Lung (tissue), 12 donors: Measurements from ENCODE around the gene PNPLA8. TPM values are rescaled to one million over a fixed set of nuclear protein-coding genes. Genes with fewer than 3 reads are reported as not detected.

Experiments used
- ATAC-seq: fragments of 200-7000 bp; cut with Tn5 transposase; one replicate; pipeline ENCODE4 v1.9.1; 2020; ENCODE audit warnings: moderate number of reproducible peaks; ENCODE audit not compliant: insufficient read depth, low FRiP score
- DNase-seq, 3 donors: peaks; one replicate each; pipeline ENCODE4 v3.0.0-alpha.2; 2013 to 2017
- H3K27ac ChIP-seq, 2 donors: one replicate each; pipeline ENCODE4 v1.5.1; 2013; ENCODE audit warnings: mild to moderate bottlenecking in 2 of 2, moderate library complexity in 2 of 2, control low read depth in 1 of 2, inconsistent platforms in 1 of 2, low read depth in 1 of 2, low read length in 1 of 2
- H3K27me3 ChIP-seq, 3 donors: one replicate each; pipeline ENCODE4 v1.5.1; 2013; ENCODE audit warnings: low read length in 2 of 3; ENCODE audit not compliant: control insufficient read depth in 3 of 3, insufficient read depth in 3 of 3
- H3K36me3 ChIP-seq, 4 donors: one replicate each; pipeline ENCODE4 v1.5.1; 2013; ENCODE audit warnings: low read length in 4 of 4, mild to moderate bottlenecking in 1 of 4, moderate library complexity in 1 of 4; ENCODE audit not compliant: control insufficient read depth in 4 of 4, insufficient read depth in 4 of 4
- H3K4me1 ChIP-seq, 5 donors: one replicate each; pipeline ENCODE4 v1.5.1; 2013; ENCODE audit warnings: low read length in 5 of 5, mild to moderate bottlenecking in 2 of 5, moderate library complexity in 1 of 5; ENCODE audit not compliant: control insufficient read depth in 5 of 5, insufficient read depth in 5 of 5
- H3K4me3 ChIP-seq: one replicate; pipeline ENCODE4 v1.5.1; 2013; ENCODE audit warnings: mild to moderate bottlenecking, control low read depth, moderate library complexity
- H3K9ac ChIP-seq, 2 donors: one replicate each; pipeline ENCODE4 v1.5.1; 2013; ENCODE audit warnings: low read length in 2 of 2, control low read depth in 1 of 2; ENCODE audit not compliant: insufficient read depth in 1 of 2
- H3K9me3 ChIP-seq, 4 donors: one replicate each; pipeline ENCODE4 v1.5.1; 2013; ENCODE audit warnings: low read length in 3 of 4, mild to moderate bottlenecking in 1 of 4, moderate library complexity in 1 of 4; ENCODE audit not compliant: control insufficient read depth in 4 of 4, insufficient read depth in 3 of 4
- CTCF ChIP-seq: IDR thresholded peaks from 2 replicates; pipeline ENCODE4 v1.5.1; 2012; ENCODE audit warnings: mild to moderate bottlenecking; ENCODE audit errors: control extremely low read depth, extremely low read depth
- WGBS, 2 donors: extraction: QIAGEN DNeasy Blood & Tissue Kit; methylation state at CpG; one replicate each; pipeline ENCODE4 v1.1.7; 2013; 5-methylcytosine and 5-hydroxymethylcytosine counted together
- polyA plus RNA-seq, 2 donors: library from polyadenylated mRNA; stranded (reverse); fragments of 200-250 nt; gene quantifications; one replicate each; pipeline ENCODE4 v1.2.1, GENCODE V29; 2013
- total RNA-seq, 2 donors: library from RNA; depleted of rRNA in 1 of 2; stranded (reverse); fragments of >200 nt in 1 of 2; gene quantifications; one replicate each; pipeline ENCODE4 v1.2.1, GENCODE V29; 2014 to 2021
- donor health status: control.
- donor health status: control.
- donor health status: Bipolar disorder and iron deficiency.
- donor health status: healthy.
- donor health status: DM: yes; HTN: yes; CAD: no.

Gene PNPLA8
- total and polyA plus RNA-seq, 4 donors: 14.2 to 49.7 (median 25.4) TPM

DNA sequence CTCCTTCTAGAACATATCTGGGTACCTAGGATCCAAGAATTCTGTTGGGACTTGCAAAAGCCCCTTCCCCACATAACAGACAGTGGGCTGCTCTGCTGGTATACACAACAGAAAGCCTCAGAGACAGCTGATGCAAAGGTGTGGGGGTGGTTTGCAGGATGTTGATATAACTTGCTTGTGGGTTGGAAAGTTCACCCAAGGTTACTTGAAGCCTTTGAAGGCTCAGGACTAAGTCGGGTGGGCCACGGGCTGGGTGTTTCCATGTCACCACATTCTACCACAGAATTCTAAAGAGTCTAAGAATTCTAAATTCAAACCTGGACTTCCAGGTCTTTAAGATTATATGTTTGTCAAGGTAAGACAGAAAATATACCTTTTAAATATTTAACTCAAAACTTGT lies 62.3 kb downstream of the PNPLA8 start:
- Histone ChIP-seq H3K27me3 (peaks cover 0 to 4% (median 3%) of the 10 kb centered on the region in 3 donors), H3K27ac (no peak overlapping the region), H3K36me3 (no peaks in the 10 kb centered on the region), H3K4me3 (no peak overlapping the region), H3K9me3 (peaks cover 0 to 2% (median 0%) of the 10 kb centered on the region in 4 donors), H3K4me1 (peaks cover 0 to 5% (median 0%) of the 10 kb centered on the region in 5 donors), H3K9ac (no peak overlapping the region)
- ATAC-seq (no peak), DNase-seq (no peak)
- no peak for TF ChIP-seq CTCF
- 64 to 65% methylated on average over 2 of the region's 2 CpGs for WGBS, 2 donors

GRCh38 chr7:108461840-108462239 lies 64.1 kb downstream of the PNPLA8 start:
- peaks cover 4 to 21% (median 14%) of the 10 kb centered on the region in 3 donors for H3K27me3 ChIP-seq
- TF ChIP-seq CTCF: no peak
- ATAC-seq: no peak
- no peak overlapping the region for H3K27ac ChIP-seq
- no peaks in the 10 kb centered on the region for H3K4me1 ChIP-seq
- H3K9ac ChIP-seq: no peak overlapping the region
- no peaks in the 10 kb centered on the region for H3K36me3 ChIP-seq
- H3K4me3 ChIP-seq: no peak overlapping the region
- 84 to 92% methylated on average over 3 of the region's 3 CpGs for WGBS, 2 donors
- peaks cover 0 to 2% (median 0%) of the 10 kb centered on the region in 4 donors for H3K9me3 ChIP-seq
- DNase-seq: no peak

DNA sequence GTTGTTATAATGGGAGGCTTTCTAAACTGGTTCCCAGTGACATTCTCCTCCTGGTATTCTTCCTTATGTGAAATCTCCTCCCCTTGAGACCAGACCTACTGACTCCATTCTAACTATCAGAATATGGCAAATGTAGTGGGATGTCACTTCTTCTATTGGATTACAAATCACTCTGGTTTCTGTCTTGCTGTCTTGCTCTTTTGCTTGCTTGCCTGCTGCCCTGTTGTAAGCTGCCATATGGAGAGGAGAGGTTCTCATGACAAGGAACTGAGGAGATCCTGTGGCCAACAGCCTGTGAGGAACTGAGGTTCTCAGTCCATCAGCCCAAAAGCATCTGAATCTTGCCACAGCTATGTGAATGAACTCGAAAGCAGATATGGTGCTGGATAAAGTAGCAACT lies 65.0 kb downstream of the PNPLA8 start:
- 85 to 100% methylated on average over 1 of the region's 1 CpG for WGBS, 2 donors
- no peak for ATAC-seq

More for the DNA sequence above, 65.0 kb downstream of the PNPLA8 start:
- peaks cover 0 to 2% (median 0%) of the 10 kb centered on the region in 4 donors for H3K9me3 ChIP-seq
- H3K27ac ChIP-seq: no peak overlapping the region
- no peak for DNase-seq
- peaks cover 0 to 5% (median 0%) of the 10 kb centered on the region in 5 donors for H3K4me1 ChIP-seq
- H3K27me3 ChIP-seq: peaks cover 11 to 23% (median 16%) of the 10 kb centered on the region in 3 donors
- no peak for TF ChIP-seq CTCF
- H3K9ac ChIP-seq: no peak overlapping the region
- H3K4me3 ChIP-seq: no peak overlapping the region
- H3K36me3 ChIP-seq: no peaks in the 10 kb centered on the region
